ENCODE measurements around the gene WNT5A. TPM values are rescaled to one million over a fixed set of nuclear protein-coding genes. Genes with fewer than 3 reads are reported as not detected.

The WNT5A gene
- total RNA-seq: 13.1 and 52.7 TPM in 2 replicates

GRCh38 chr3:55486857-55487380, at the start of gene WNT5A:
Gene WNT5A, minus strand, starts transcription at chr3:55487306. Its CDS starts 321 bp downstream, at chr3:55486985.

